ENCODE results near the gene INPP5K.

Gene INPP5K

GRCh38 chr17:1484676-1485422, 31.6 kb downstream of the INPP5K start:
- DNase-seq = no peak

DNA sequence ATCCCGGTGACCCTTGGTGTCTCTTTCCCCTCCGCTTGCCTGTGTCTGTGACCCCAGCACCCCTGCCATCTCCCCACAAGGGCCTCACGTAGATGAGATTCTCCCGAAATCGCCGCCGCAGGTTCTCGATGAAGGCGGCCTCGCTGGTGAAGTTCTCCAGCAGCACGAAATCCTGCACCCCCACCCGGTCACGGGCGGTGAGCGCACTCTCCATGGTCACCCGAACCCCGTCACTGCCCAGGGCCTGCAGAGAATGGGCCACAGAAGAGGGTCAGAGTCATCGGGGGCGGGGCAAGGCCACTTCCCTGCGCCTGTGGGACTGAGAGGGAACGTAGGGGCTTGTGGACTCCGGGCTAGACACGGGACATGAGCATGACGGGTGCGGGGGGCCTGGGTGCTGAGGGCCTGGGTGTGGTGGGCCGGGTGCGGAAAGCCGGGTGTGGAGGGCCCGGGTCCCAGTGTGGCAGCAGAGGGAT, 32.3 kb downstream of the INPP5K start:
- no peak for DNase-seq

DNA sequence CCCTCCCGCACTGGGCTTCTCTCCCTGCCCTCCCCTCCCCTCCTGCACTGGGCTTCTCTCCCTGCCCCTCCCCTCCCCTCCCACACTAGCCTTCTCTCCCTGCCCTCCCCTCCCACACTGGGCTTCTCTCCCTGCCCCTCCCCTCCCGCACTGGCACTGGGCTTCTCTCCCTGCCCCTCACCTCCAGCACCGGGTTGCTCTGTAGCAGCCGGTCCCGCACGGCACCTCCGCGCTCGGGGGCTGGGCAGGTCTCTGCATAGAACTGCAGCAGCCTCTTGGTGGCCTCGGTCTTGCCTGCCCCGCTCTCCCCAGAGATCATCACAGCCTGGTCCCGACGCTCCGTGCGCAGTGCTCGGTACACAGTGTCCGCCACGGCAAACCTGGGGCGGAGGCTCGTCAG, 33.7 kb downstream of the INPP5K start:
- no peak for DNase-seq

- no peak for DNase-seq
These were observed 34.7 kb downstream of the INPP5K start for GRCh38 chr17:1481736-1482135.

DNA sequence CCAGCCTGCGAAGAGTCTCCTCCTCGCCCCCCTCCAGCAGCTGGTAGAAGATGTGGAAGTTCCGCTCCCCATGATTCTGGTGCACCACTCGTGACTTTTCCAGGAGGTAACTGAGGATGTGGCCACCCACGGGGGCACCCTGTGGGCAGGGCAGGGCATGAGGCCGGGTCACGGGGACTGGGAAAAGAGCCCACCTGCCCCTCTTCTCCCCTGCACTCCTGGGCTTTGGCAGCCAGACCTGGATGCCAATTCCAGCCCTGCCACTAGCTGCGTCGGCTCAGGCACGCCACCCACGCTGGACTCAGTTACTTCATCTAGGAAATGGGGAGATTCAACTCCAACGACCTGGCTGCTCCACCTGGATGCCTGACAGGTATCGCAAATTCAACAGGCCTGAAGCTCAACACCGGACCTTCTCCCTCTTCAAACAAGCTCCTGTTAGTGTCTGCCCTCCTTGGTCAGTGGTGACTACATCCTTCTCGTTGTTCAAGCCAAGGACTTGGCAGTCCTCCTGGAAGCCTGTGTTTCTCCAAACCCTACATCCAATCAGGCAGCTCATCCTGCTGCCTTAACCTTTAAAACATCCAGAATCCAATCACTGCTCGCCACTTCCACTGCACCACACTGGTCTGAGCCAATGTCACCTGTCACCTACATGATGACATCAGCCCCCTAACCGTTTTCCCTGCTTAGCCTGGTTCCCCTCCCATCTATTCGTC, 35.5 kb downstream of the INPP5K start:
- DNase-seq = no peak

DNA sequence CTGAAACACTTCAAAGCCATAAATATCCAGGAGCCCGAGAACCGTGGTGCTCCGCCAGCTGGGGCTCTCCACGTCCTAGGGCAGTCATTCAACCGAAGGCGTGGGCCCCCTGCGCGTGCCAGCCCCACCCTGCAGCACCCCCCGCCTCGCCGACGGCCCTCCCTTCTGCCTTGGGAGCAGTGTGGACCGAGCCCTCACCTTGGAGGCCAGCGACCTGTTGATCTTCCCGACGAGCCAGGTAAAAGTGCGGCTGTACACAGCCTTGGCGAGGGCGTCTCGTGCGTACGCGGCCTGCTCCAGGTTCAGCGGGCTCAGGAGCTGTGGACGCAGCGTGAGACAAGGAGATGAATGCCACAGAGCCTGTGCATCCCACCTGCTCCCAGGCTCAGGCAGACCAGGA, 38.0 kb downstream of the INPP5K start:
- DNase-seq = no peak

DNA sequence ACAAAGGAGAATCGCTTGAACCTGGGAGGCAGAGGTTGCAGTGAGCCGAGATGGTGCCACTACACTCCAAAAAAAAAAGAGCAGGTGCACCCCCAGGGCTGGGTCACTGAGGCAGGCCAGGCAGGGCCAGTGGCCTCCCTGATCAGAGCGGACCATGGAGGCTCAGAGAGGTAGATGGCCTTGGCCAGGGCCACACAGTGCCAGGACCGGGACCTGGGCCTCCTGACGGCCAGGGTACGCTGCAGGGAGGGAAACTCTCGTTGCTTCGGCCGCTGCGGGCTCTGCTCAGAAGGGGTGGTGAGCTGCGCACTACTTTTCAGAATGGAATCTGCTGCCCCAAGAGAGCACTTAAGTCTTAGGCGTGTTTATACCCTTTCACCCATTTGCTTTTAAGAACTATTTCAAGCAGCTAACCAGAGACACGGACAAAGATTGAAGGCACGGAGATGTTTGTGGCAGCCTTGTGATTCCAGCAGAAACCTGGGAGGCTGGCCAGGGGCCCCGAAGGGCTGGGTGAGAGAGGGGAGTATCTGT, 41.0 kb downstream of the INPP5K start:
- DNase-seq = no peak

DNA sequence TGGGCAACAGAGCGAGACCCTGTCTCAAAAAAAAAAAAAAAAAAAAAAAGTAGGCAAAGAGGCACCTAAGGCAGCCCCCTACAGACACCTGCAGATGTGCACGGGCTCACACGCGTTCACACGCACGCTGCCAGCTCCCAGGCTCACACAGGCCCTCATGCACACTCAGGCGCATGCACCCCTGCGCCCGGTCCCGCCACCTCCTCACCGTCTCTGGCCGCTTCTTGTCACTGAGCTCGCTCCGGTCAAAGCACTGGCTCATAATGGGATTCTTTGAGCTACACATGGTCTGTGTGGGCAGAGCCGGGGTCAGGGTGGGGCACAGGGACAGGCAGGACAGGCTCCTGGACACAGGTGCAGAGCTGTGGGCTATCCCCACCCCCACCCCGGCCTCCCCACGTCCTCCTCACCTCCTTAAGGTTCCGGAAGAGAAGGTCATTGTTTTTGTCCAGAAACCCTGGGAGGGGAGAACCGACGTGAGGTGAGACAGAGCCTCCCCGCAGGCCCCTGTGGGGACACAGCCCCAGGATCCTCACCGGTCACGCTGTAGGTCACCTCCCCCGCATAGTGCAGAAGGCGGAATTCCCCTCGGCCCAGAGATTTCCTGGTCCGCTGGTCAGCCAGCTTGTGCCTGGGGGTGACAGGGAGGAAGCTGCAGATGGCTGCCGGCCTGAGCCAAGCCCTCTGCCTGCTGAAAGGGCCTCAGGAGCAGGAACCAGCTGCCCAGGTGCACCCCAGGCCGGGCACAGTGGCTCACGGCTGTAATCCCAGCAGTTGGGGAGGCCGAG, 41.8 kb downstream of the INPP5K start:
- no peak for DNase-seq

DNA sequence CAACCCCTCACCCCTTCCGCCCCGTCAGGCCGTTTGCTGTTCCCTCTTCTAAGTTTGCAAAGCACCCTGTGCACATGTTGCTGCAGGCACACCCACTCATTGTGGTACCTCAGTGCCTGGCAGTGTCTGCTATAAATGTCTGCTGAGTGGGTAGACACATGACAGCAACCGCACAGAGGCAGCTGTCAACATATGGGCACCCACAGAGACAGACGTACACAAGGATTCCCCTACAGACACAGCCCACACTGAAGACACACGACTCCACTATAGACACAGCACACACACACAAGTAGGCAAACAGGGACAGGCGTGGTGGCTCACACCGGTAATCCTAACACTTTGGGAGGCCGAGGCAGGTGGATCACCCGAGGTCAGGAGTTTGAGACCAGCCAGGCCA, 42.6 kb downstream of the INPP5K start:
- no peak for DNase-seq

GRCh38 chr17:1473170-1473569, 43.2 kb downstream of the INPP5K start:
- DNase-seq = no peak

DNA sequence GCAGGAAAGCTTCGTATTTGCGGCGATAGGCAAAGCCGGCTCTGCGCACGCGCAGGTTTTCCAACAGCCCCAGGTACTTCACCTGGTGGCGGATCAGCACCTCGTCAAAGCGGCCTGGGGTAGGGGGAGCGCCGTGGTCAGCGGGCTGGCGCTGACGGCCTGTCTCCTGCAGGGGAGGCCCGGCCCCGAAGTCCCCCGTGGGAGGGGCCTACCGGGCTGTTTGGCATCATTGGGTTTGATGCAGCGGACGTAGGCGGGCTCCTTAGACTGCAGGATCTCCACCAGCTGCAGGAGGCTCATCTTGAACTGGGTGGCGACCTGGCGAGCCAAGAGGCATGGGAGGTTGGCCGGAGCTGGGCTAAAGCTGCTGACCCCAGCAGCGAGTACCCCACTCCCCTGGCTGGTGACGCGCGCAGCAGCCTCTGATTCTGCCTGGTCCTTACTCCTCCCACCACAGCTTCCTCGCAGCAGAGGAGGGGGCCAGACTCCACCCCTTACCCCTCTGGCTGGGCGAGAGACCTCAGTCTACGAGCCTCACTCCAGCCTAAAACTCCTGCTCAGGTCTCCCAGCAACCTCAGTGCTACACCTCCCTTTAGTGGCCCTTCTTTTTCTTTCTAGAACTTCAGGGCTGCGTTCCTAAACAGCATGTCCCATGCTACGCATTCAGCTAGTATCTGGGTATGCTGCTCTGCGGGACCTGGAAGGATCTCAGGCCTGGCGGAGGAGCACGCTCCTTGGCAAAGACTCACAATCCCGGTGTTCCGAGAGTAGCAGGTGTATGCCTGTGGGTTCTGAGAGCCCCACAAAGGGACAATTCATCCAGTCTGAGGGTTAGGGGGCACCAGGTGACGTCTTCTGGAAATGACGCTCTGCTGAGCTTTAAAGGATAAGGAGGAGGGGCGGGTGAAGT, 44.2 kb downstream of the INPP5K start:
- no peak for DNase-seq

DNA sequence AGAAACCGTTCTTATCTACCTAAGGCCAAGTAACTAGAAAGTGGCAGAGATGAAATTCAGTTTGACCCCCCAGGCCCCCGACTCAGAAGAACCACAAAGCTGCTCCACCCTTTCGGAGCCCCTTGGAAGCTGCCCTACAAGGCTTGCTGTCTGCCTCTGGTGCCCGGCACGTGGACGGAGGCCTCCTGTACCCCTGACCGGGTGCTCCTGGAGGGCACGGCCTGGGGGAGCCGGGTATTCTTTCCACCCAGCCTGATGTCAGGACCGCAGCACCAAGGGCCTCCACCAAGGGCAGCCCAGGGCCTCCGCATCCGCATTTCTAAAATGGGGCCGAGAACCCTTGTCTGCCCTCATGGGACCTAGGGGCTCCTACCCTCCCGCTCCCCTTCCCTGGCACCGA, 44.9 kb downstream of the INPP5K start:
- no peak for DNase-seq

DNA sequence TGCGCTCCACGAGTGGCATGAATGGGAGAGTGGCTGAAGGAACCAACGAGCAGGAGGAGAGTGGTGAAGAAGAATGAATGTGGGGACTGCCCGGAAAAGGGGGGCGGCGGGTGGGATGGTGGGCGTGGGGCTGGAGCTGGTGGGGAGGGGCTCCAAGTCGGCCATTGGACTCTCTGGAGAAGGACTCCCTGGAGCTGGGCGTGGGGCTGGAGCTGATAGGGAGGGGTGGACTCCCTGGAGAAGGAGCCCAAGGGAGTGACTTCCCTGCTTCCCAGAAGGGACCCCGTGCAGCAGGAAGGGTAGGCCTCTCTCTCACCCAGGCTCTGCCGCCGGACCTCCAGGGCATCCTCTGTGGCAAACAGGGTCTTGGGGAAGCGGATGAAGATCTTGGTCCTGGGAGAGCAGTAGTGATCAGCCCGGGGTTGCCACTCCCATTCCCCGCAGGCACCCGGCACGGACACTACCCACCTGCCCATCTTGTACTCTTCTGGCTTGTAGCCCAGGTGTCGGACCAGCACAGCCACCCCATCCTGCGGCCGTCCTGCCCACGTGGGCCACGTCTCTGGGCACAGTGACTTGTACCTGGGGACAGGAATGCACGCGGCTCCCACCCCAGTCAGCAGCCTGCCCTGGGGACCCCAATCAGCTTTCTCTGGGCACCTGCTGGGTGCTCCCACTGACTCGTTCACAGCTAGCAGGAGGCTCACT, 45.5 kb downstream of the INPP5K start:
- no peak for DNase-seq

DNA sequence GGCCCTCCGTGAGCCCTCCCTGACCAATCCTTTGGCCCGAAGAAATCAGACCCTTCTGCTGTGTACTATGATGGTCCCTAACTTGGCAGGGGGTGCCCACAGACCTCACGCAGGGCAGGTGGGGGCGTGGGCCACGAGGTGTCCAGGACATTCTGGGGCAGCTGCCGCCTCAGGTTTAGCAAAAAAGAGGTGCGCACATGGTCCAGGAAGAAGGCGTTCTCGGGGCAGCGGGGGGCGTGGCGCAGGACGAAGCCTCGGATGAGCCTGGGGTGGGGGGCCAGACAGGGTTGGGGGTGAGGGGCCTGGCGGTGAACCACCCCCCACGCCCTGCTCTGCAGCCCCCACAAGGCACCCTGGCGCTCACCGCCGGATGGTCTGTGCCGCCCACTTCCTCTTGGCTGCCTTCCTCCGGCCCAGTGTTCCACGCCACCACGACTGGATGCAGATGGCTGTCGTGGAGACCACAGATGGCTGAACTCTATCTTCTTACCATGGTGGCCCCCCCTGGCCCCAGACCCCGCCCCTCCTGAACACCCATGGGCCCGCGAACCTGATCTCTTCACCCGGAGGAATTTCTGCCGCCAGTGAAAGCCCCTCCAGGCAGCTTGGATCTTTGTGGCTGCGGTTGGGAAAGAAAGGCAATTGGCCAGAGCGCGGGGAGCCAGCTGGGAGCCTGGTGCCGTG, 46.2 kb downstream of the INPP5K start:
- no peak for DNase-seq

DNA sequence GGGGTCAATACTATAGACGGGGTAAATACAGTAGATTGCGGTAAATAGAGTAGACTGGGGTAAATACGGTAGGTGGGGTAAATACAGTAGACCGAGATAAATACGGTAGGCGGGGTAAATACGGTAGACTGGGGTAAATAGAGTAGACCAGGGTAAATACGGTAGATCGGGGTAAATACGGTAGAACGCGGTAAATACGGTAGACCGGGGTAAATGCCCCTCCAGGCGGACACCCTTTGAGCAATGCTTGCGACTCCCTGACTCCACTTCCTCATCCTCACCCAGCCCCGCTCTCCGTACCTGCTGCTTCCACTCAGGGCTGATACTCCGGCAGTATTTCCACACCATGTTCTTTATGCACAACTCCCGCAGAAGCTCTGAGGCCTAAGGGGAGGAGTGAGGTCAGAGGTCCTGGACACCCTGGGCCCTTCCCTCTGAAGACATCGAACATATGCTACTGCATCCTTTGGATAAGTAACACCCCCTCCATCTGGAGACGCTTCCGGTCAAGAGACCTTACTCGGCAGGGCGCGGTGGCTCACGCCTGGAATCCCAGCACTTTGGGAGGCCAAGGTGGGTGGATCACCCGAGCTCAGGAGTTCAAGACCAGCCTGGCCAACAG, 47.1 kb downstream of the INPP5K start:
- DNase-seq = no peak

- no peak for DNase-seq
These were observed 48.4 kb downstream of the INPP5K start for GRCh38 chr17:1467898-1468492.

- DNase-seq = no peak
These were observed 49.2 kb downstream of the INPP5K start for GRCh38 chr17:1467258-1467657.

DNA sequence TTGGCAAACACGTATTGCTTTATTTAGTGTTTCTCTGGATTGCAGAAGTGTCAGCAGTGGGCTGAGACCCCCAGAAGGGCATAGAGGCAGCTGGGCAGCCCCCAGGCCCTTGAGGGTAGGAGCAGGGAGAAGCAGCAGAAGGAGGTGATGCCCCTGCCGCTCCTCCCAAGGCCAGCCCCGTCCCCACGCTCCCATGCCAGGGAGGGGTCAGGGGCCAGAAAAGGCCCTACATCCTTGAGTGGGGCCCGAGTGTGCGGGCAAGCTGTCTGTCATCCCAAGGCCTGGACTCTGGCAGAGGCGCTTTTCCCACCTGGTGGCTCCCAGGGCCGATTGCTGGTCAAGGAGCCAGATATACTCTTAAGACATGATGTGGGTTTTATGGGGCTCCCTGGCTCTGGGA, 52.2 kb downstream of the INPP5K start:
- no peak for DNase-seq

DNA sequence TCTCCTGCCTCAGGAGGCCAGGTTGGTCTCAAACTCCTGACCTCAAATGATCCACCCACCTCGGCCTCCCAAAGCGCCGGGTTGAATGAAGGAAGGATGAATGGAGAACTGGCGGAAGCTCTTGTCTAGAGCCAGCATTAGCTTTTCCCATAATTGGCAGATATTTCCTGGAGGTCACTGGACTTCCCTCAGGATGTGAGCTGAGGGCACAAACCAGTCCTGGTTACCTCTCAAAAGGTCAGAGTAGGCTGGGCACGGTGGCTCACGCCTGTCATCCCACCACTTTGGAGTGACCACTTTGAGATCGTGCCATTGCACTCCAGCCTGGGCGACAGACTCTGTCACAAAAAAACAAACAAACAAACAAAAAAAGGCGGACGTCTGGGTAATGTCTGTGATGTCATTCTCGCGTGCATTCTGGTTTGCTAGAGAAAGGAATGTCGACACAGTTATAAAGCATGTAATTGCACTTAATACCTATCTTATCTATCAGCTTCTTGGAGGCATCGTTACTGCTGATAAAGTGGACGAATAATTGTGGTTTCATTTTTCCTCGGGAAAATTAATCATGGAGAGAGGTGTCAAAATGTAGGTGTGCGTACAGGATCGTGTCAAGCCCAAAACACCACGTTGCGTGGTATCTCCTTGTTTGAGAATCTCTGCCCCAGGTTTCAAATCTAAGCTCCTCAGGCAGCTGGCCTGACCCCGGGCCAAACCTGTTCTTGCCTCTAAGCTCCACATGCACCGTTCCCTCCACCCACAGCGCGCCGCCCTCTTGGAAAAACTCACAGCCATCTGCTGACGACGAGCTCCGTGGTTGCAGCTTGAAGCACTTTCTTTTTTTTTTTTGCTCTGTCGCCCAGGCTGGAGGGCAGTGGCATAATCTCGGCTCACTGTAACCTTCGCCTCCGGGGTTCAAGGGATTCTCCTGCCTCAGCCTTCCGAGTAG, 54.0 kb downstream of the INPP5K start:
- no peak for DNase-seq

Measured in stimulated activated CD4-positive, alpha-beta T cell treated with anti-CD3 and anti-CD28 coated beads, Interleukin-2, amount 100 ng/mL, for 48 hours (primary cell).